Muscle of arm (tissue), 12 donors: ENCODE measurements around the gene SNAP91. TPM values are rescaled to one million over a fixed set of nuclear protein-coding genes. Genes with fewer than 3 reads are reported as not detected.
A peak's percentile ranks its signal among the peaks of the same experiment; 100 is the strongest.
"Not testable (repeated sequence)": the region's sequence is repeated elsewhere in the genome, so short reads cannot be mapped to it uniquely, and the experiment has no call there.

Experiments used
- DNase-seq: peaks from one replicate; pipeline ENCODE4 v3.0.0-alpha.2; 2013
- polyA plus RNA-seq, 12 donors: library from polyadenylated mRNA; unstranded; fragments of 120-200 nt; gene quantifications; one replicate each; pipeline ENCODE4 v1.2.1, GENCODE V29; 2013; ENCODE audit not compliant: insufficient read length in 12 of 12

The SNAP91 gene
- polyA plus RNA-seq, 12 donors: 0.88 to 5.8 (median 2.0) TPM; not detected in 2

DNA sequence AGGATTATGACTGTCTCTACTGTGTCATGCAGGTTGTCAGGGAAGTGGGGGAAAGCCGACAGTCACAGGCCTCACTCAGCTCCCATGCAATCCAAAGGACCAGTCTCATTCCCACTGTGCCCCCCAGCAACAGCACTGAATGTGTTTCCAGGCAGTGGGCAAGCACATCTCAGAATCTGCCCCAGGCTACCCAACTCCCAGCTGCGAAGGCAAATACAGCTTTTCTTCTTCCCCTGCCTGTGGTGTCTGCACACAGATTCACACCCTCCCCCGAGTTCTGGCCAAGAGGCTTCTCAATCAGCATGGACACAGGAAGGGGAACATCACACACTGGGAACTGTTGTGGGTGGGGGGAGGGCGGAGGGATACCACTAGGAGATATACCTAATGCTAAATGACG, 75.3 kb downstream of the SNAP91 start:
- no peak for DNase-seq

DNA sequence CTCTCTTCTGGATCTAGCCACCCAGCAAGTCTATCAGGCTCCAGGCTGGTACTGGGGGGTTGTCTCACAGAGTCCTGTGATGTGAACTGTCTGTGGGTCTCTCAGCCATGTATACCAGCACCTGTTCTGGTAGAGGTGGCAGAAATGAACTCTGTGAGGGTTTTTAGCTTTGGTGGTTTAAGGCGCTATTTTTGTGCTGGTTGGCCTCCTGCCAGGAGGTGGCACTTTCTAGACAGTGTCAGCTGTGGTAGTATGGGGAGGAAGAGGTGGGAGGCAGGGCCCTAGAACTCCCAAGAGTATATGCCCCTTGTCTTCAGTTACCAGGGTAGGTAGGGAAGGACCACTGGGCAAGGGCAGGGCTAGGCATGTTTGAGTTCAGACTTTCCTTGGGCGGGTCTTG, 75.8 kb downstream of the SNAP91 start:
- no peak for DNase-seq

DNA sequence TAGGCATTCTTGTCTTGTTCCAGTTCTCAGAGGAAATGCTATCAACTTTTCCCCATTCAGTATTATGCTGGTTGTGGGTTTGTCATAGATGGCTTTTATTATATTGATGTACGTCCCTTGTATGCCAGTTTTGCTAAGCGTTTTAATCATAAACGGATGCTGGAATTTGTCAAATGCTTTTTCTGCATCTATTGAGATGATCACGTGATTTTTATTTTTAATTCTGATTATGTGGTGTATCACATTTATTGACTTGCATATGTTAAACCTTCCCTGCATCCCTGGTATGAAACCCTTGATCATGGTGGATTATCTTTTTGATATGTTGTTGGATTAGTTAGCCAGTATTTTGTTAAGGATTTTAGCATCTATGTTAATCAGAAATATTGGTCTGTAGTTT, 79.0 kb downstream of the SNAP91 start:
- DNase-seq: not testable (repeated sequence)

DNA sequence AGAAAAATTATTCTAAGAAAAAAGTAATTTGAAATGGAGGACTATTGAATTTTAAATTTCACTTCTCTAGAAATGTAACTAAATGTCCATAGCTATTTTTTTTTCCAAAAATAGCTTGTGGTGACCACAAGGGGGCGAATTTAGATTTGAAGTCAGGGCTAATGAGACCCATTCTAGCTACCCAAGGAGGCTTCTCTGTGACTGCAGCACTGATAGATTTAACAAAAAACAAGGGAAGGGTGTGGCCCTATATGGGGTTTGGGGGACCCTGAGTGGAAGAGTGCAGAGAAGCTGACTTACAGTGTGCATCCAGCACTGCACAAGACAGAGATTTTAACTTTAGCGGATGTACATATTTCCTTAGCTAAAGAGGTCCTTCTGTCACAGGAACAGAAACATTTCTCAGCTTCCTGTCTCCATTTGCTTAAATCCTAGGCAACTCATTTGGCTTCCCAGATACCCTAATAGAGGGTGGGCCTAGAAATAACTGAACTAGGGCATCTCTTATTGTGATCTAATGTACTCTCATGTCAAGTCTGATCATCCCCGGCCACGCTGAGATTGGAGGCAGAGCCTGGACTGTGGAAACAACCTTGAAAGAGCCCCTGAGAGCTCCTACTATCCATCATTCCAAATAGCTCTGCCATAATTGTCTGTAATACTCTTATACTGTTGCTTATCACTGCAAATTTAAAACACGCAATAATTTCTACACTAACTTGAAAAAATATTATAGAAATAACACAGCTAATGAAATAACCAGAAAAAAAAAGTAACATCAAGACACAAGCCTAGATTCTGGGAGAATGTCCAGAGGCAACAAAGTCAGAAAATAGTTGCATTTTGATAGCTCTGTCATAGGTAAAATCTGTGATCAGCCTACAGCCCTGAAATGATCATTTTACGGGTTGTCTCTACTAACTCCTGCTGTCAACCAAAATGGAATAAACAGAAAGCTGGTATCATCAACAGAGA, 93.6 kb downstream of the SNAP91 start:
- peak; percentile 10 for DNase-seq

DNA sequence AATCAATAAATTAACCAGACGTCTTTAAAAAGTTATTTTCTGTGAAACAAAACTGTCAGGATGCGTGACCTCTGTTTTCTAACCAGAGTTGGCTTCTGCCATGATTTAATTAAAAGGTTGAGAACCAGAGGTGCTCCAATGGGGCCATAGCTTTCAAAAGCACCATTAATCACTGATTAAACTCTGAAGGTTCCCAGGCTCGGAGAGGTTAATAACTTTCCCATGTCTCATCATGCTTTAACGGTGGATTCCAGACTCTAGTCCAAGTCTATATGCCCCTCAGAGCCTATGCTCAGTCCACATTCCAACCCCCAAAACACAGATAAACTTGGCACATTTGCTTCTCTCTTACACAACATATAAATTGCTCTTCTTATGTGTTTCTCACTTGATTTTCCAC, 95.5 kb downstream of the SNAP91 start:
- no peak for DNase-seq

DNA sequence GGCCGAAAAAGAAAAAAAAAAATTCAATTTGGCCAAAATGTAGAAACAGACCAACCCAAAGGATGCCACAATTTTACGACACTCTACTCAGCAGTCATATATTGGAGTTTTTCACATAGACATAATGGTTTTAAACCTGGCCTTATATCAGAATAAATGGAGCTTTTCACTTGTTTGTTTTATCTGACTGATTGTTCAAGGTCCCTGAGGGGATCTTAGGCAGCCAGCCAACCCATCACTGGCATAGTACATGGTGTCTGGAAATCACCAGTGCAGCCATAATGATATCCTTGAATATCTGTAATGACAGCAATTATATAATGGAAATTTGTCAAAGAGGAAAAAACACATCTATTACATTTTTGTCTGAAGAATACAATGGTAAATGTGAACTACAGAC, 99.7 kb downstream of the SNAP91 start:
- DNase-seq: no peak

DNA sequence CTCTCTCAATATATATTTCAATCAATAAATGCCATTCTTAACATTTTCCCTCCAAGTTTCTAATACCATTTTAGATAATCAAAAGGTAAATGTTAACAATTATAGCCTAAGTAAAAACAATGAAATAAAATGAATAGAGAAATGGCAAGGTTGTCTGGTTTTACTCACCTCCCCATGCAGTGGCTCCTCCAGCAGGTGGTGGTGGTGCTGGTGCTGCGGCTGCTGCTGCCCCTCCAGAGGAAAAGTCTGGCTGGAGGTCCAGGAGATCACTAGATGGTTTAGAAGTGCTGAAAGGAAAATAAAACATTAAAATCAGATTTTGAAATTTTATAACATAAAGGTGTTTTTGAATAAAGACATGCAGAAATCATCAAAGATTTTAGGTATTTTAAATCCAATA, 103.4 kb downstream of the SNAP91 start:
- no peak for DNase-seq

DNA sequence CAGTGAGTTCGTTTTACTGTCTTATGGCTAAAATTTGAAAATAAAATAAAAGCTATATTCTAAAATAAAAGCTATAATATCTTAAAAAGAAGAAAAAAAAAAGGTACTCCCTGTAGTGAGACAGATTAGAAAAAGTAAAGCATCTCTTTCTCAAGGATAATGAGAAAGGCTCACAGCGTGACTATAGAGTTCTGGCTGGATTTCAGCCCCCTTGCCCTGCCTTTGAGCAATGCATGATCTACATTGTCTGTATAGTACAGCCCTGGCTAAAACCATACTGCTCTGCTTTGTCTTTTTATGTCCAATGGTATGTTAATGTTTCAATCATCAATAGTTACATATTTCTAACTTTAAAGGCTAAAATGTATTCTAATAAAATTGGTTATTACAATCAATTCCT, 105.3 kb downstream of the SNAP91 start:
- no peak for DNase-seq

DNA sequence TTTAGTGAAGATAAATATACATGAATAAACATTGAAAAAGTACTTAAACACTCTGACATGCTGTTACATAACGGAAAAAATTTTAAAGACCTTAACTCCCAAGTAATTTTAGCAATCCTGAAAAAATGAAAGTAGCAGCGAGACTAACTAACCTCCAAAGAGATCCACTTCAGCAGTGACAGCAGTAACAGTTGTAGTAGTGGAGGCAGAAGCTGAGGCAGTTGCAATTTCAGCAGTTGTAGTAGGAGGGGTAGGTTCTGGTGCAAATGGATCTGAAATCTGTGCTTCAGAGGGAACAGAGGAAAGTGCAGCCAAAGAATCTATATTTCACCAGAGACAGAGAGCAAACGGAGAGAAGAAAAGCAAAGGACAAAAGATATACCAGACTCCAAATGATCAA, 107.8 kb downstream of the SNAP91 start:
- DNase-seq: peak; percentile 5

DNA sequence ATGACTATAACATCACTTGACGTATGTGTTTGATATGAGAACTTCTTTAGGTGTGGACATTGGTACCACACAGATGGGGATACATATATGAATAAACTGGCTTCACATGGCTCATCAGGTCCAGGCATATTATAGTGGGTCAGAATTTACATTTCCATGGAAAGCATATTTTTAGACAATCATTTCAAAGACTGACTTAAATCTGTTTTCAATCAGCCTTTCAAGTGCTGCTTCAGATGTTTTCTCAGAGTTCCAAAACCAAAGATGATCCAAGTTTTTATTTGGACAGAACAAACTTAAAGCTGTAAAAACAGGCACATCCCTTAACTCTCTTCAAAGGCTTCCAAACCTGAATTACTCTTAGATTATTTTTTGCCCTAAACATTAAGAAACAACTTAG, 108.4 kb downstream of the SNAP91 start:
- DNase-seq: peak; percentile 38

DNA sequence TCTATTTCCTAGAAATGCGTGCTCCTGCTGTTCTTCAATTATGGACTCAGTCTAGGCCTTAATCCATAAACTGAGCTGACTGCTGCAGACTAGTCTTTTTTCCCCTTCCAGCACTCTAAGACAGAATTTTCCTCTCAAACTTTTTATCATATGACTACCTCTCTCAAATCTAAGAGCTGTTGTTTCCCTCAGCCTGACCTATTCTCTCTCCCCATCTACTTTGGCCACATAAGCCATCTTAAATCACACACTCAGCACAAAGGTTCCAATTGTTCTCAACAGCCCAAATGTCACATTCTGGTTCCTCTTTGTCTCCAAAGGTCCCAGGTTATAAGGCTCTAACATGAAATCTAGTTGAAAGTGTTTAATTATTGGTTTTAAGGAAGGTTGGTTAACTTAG, 111.4 kb downstream of the SNAP91 start:
- DNase-seq: no peak

DNA sequence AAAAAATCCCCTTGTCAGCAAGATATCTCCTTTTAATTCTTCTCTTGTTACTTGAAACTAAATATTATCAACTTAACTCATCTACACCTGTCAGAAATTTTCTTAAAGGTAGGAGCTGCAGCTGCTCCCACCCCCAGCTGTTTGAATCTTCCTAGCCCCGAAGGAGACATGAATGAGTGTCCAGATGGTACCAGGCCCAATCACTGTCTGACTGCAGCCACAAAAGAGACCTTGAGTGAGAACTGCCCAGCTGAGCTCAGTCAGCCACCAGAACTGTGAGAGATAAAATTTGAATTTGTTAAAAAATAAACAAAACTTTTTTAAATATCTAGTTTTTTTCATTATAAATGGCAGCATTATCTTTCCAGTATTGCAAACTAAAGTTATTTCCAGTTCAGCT, 111.8 kb downstream of the SNAP91 start:
- no peak for DNase-seq

DNA sequence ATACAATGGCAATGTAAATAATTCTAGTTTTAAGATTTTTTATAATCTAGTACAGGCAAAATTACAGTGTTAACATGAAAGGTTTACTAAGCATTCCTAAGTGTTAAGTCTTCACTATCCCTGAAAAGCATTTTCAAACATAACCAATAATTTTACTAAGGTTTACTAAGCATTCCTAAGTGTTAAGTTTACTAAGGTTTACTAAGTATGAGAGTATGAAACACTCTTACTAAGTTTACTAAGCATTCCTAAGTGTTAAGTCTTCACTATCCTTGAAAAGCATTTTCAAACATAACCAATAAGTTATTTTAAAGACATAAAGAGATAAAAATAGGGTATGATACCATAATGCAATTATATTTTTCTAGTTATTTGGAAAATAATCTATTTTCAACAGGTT, 114.0 kb downstream of the SNAP91 start:
- no peak for DNase-seq

DNA sequence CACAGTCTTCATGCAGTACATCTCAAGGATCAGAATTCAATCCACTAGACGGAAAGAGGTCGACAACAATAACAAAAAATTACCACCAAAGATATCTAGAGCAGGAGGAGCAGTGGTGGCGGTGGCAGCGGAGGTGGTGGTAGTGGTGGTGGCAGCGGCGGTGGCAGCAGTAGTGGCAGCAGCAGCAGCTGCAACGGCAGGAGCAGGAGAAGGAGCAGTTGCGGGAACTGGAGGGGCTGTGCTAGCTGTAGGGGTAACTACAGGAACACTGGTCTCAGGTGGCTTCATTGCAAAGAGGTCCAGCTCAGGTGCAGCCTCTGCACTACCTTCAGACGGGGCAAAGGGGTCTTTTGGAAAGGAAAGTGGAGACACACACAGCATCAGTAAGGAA, 115.5 kb downstream of the SNAP91 start:
- DNase-seq: no peak

DNA sequence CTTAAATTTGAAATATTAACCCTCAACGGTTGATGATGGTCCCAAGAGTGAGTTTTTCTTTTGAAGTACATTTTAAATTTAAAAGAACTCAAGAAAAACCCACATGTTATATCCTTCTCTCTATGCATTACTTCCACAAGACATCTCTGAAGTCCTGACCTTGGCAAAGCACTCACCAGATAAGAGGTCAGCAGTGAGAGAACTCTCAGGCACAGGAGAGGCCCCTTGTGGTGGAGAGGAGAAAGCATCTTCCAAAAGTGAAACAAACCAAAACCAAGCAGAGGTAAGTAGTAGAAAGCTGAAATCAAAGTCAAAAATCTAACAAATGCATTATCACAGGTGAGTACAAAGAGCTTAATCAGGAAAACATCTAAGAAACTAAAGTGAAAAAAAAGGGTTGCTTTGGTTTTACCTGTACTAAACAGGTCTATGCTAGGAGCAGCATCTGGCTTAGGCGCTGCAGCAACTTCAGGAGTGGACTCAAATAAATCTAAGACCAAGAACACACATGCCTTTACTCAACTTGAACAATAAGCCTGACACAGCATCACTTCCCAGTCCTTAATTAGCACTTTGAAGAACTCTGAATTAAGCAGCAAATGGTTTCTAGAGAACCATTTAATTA, 116.0 kb downstream of the SNAP91 start:
- no peak for DNase-seq

DNA sequence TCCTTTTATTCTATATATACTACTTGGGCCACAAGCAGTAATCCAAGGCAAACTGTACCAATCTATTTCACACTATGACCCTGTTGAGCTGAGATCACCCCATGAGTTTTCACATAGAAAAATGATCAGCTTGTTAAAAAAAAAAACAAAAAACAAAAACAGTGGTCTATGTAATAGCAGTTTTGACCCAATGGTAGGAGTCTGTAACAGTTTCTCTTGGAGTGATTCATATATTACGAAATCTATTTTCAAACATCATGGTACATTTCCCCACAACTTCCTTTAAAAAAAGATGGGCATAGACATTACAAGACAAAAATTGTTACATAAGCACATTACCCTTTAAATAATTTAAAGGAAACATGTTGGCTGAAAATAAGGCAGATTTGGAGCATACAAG, 118.5 kb downstream of the SNAP91 start:
- DNase-seq: no peak

DNA sequence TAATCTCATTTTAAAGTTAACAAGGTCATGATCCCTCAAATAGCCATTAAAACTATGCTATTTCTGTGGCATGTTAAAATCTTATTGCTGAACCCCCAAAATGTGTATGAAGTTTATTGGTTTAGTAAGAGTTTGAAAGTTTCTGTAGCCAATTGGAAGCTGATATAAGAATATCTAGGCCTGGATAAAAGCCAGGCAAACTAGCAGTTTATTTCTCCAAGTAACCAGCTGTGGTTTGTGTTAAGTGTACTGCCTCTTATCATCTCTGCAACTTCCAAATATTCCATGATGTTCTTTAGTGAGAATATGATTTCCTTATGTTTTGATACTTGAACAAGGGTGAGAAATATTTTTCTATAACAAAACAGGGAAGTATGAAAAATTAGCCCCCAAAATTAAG, 119.8 kb downstream of the SNAP91 start:
- DNase-seq: peak; percentile 1

DNA sequence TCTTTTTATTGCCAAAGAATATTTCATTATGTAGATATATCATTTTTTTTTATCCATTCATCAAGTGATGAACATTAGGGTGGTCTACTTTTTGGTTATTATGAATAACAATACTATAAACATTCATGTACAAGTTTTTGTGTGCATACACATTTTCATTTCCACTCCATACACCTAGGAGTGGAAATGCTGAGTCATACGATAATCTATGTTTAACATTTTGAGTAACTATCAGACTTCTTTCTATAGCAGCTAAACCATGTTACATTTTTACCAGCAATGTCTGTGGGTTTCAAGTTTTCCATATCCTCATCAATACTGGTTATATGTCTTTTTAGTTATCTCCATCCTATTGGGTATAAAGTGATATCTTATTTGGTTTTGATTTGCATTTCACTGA, 130.8 kb downstream of the SNAP91 start:
- no peak for DNase-seq

DNA sequence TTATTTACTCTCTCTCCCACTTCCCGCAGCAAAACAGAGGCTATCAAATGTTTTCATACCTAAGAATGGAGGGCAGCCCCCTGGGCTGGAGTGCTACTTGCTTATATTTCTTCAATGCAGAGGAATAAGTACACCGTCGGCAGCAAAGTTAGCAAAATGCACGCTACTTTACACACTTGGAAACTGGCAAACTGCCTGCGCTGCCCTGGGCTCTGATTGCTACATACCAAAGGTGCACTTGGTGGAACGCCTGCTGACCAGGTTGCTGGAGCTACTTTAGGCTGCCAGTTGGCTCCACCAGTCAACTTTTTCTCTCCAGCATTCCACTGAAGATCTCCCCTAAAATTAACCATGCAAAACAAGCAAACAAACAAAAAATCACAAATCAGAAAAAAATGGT, 134.1 kb downstream of the SNAP91 start:
- DNase-seq: no peak

DNA sequence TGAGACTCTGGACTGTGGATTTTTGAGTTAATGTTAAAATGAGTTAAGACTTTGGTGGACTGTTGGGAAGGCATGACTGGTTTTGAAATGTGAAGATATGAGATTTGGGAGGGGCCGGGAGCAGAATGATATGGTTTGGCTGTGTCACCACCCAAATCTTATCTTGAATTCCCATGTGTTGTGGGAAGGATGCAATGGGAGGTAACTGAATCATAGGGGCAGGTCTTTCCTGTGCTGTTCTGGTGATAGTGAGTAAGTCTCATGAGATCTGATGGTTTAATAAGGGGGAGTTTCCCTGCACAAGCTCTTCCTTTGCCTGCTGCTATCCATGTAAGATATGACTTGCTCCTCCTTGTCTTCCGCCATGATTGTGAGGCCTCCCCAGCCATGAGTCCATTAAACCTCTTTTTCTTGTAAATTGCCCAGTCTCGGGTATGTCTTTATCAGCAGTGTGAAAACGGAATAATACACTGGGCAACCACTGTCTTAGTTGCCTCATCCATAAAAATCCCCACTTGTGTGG, 137.2 kb downstream of the SNAP91 start:
- not testable (repeated sequence) for DNase-seq

DNA sequence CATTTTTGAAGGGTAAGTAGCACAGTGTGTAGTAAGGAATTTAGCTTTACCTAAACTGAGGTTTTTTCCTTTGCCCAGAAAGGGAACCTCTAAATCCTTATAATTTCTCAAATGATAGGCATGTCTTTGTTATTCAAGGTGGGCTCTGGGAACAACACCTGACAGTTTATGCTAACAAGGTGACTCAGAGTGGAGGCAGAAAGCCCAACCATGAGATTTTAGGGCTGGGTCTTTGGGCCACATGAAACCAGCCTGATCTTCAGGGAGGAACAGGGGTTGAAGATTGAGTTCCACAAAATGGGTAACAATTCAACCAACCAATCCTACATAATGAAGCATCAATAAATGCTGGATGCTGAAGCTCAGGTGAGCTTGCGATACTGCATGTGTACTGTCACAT, 149.9 kb downstream of the SNAP91 start:
- DNase-seq: no peak

DNA sequence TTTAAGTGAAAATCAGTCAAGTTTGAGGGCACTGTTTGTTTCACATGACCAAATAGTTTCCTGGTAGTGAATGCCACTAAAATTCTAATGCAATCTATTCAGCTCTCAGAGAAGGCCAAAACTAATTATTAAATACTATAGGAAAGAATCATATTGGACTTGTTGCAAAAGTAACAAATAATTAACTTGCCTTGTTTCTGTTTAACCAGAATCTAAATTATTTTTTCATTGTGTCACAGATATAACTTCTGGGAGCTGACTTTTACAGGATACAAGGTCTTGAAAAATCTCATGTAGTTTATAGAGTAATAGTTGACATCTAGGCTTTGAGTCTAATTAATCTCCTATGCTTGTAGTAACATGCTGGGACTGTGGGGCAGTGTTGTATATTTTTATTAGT, 152.0 kb downstream of the SNAP91 start:
- DNase-seq: no peak

DNA sequence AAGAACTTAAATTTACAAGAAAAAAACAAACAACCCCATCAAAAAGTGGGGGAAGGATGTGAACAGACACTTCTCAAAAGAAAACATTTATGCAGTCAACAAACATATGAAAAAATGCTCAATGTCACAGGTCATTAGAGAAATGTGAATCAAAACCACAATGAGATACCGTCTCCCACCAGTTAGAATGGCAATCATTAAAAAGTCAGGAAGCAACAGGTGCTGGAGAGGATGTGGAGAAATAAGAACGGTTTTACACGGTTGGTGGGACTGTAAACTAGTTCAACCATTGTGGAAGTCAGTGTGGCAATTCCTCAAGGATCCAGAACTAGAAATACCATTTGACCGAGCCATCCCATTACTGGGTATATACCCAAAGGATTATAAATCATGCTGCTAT, 157.2 kb downstream of the SNAP91 start:
- DNase-seq: not testable (repeated sequence)
